ENCODE results near the gene ELP4.
A peak's percentile ranks its signal among the peaks of the same experiment; 100 is the strongest.
"Not testable (repeated sequence)": the region's sequence is repeated elsewhere in the genome, so short reads cannot be mapped to it uniquely, and the experiment has no call there.

Gene ELP4

DNA sequence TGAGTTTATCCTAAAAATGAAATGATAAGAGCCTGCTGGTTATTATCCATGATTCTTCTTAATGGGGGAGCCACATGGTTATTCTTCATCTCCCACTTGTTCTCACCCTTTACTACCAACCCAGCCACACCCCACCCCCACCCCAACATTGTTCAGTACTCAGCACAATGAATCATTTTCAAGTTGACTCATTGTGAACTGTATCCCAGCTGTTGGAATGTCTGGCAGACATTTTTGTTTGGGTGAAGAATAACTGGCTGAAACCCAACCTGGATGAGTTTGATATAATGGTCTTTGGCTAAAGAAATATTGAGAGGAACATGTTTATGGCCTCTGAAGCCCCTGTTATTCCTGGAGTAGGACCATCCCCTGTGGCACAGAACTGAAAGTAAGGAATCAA, 136.2 kb downstream of the ELP4 start:
- DNase-seq (ENCODE audit: low spot score) = peak; percentile 25

DNA sequence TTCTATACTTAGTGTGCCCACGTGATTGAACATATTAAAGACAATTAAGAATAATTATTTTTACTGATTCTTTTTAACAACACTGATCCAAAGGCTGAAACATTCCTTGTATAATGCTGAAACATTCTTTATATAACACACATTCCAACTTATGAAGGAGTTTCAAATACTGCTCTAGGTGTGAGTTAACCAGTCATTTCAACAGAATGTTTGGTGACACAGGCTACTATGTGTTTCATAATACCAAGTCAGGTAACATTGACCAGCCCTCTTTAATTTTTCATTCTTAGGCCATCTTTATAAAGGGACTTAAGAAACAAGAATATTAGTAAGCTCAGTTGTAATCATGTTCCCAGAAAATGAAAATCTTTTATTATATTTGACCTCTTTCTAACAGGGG, 136.6 kb downstream of the ELP4 start:
- DNase-seq (ENCODE audit: low spot score) = no peak

DNA sequence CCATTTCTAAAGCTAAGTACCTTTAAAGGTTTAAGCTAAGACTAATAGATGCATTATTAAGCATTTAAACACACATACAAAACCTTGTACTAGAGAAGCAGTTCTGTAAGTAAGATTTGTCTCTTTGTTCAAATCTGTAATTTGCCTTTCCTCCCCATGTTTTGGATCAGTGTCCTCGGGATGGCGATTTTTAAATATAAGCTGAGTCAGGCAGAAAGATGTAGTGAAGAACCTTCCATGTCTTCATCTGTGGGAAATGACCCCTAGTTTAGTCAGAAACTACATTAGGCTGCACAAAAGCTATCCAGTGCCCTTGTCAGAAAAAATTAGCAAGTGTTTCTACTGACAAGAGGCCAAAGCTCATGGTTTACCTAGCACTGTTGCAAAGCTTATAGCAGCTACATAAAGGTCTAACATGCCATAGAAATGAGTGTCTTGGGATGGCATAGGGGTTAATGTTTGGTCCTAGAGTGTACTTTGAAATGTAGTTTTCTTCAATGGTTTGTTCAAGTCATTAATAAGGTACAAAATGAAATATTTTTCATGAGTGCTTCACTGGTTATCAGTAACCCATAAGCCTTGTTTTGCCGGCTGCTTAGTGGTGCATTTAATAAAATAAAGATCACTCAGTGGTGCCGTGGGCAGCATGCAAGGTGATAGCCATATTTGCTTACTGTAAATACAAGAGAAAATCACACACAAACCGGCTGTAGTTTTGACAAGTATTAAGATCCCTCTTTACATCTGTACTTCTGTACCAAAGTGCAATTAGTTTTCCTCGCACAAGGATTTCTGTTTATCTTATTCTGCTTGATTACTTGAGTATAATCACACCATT, 139.8 kb downstream of the ELP4 start:
- DNase-seq (ENCODE audit: low spot score) = no peak

DNA sequence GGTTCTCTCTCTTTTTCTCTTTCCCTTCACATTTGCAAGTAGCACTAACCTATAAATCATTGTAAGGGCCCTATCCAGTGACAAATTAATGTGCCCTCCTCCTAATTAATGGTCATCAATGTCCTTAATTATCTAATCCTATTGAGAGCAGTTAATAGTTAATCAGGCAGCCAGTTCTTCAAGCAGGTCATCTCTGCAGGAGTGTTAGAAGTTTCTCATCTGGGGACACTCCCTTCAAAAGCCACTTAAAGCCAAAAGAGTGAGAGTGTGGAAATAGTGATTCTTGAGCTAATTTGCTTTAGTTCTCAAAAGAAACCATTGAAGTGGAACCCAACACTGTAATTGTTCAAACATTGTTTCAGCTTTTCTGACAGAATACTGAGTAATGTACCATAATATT, 141.6 kb downstream of the ELP4 start:
- no peak for DNase-seq (ENCODE audit: low spot score)

DNA sequence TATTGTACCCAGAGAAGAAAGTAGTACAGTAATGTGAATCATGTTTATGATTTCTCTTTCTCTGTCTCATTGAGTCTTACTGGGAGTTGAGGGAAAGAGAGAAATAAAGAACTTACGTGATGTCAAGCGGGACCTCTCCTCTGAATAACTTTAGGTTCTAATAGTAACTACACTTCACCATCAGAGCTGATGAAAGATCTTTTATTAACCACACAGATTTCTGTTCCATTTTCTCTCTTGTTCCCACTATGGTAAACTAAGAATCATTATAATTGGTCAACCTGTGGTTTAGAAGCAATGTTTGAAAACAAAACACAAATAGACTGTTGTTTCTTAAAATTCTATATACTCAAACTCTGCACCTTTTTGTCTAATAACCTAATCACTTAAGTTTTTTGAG, 142.3 kb downstream of the ELP4 start:
- DNase-seq (ENCODE audit: low spot score) = no peak

DNA sequence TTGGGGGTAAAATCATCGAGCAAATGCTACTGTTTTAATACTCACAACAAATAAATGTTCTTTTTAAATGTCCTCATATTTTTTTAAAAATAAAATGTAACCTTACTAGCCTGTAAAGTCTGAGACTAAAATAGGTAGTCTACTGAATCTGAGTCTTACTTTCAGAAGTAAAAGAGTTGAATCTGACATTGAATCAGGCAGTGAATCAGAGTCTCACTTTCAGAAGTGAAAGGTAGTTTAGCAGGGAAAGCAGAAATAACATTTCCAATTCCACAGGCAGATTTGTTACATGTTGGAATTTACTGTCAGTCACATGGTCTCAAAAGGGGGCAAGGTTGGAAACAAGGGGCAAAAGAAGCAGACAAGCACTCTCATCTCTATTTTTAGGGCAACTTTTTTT, 143.0 kb downstream of the ELP4 start:
- no peak for DNase-seq (ENCODE audit: low spot score)

GRCh38 chr11:31655483-31655882, 145.9 kb downstream of the ELP4 start:
- peak; percentile 32 for DNase-seq (ENCODE audit: low spot score)

GRCh38 chr11:31656051-31656450, 146.5 kb downstream of the ELP4 start:
- no peak for DNase-seq (ENCODE audit: low spot score)

DNA sequence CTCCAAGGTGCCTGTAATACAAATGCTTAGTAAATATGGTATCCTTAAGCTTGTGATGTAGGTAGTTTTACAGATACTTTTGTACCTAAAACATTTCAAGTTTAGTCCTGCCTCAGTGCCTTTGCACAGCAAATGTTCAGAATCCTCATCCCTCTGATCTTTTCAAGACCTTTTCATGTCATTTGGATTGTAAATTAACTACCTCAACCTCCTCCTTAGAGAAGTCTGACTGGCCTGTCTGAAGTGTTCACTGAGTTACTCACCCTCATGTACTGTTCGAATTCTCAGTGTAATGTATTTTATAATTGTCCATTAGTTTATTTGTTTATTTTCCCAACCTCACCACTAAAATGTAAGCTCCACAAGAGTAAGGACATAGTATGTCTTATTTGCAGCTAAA, 147.5 kb downstream of the ELP4 start:
- DNase-seq (ENCODE audit: low spot score) = no peak

GRCh38 chr11:31664129-31664528, 154.6 kb downstream of the ELP4 start:
- no peak for DNase-seq (ENCODE audit: low spot score)

DNA sequence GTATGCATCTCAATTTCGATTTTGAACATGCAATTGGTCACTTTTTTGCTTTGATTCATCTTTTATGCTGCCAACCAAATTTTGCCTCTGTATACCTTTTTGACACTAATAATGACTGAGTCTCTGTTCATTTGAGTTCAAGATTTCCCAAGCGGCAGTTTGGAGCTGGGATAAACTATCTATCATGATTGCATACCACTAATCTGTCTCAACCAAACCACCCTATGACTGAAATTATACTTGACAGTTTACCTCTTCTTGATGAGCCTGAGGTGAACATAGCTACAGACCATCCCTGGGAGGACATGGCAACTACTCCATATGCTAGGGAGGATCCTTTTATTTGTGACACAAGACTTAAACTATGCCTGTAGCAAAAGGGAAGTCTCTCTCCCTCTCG, 155.4 kb downstream of the ELP4 start:
- DNase-seq (ENCODE audit: low spot score) = no peak

- no peak for DNase-seq (ENCODE audit: low spot score)
Measured at GRCh38 chr11:31671681-31672080, 162.1 kb downstream of the ELP4 start.

- not testable (repeated sequence) for DNase-seq (ENCODE audit: low spot score)
Measured at GRCh38 chr11:31673108-31673507, 163.5 kb downstream of the ELP4 start.

GRCh38 chr11:31676280-31676982, 166.9 kb downstream of the ELP4 start:
- DNase-seq (ENCODE audit: low spot score) = no peak

- DNase-seq (ENCODE audit: low spot score) = no peak
Measured at GRCh38 chr11:31680770-31681169, 171.2 kb downstream of the ELP4 start.

DNA sequence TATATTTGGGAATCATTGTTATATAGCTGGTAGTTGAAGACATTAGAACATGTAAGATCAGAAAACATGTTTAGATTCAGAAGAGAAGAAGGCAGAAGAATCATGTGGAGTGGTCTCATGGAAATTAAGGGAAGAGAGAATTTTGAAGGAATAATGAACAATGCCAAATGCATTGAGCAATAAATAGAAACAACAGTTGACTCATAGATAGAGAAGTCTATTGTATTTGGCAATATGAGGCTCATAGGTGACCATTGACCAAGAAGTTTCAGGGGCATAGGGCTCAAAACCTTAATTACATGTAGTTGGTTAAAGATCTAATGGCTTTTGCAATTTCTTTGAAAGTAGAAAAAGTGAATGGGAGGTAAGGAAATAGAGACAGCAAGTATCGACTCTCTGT, 177.7 kb downstream of the ELP4 start:
- no peak for DNase-seq (ENCODE audit: low spot score)

GRCh38 chr11:31687861-31688260, 178.3 kb downstream of the ELP4 start:
- no peak for DNase-seq (ENCODE audit: low spot score)

DNA sequence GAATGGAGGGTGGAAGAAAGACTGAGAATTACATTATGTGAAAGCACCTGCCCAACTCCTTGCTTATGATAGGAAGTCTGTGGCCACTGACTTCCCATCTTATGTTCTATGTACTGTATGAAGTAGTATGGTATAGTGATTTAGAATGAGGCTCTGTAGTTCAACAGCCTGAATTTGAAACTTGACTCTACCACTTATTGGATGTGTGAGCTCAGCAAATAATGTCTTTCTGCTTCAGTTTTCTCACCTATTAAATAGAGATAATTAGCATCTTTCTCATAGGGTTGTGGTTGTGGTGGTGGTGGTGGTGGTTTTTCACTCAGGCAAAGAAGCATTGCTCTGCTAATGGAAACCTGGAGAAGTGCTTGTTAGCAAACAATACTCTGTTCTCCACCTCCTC, 180.0 kb downstream of the ELP4 start:
- DNase-seq (ENCODE audit: low spot score) = no peak

- DNase-seq (ENCODE audit: low spot score) = peak; percentile 11
Measured at GRCh38 chr11:31690041-31690440, 180.5 kb downstream of the ELP4 start.

DNA sequence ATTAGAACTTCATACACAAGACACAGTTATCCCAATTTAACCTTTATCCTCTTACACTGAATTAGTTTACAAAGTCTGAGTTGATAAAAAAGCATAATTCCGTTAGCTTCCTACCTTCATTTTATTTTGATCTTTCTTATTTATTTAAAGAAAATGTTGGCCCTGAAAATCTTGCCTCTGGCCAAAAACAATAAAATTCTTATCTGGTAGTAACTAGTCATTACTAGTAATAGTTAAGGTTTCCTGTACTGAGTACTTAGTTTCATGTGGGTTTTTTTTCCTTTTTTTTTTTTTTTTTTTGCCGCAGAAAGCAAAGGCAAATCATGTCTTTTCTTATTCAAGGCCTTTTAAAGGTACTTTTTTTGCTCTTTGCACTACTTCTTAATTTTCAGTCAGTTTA, 180.9 kb downstream of the ELP4 start:
- DNase-seq (ENCODE audit: low spot score) = no peak

DNA sequence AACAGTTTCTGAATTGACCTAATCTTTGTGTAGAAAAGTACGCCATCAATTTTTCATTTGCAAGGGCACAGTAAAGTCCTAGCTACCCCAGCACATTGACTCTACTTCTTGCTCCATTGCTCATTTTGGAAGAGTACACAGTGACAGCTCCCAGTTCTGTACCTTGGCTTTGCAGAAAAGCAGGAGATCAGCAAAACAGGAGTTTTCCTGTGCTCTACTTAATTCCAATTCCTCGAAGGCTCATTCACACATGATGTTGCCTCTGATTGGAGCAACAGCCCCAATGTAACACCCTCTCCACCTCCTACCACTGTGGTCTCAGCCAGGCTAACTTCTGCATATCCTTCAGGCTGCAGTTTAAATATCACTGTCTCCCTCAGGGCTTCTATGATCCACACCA, 182.9 kb downstream of the ELP4 start:
- DNase-seq (ENCODE audit: low spot score) = no peak

DNA sequence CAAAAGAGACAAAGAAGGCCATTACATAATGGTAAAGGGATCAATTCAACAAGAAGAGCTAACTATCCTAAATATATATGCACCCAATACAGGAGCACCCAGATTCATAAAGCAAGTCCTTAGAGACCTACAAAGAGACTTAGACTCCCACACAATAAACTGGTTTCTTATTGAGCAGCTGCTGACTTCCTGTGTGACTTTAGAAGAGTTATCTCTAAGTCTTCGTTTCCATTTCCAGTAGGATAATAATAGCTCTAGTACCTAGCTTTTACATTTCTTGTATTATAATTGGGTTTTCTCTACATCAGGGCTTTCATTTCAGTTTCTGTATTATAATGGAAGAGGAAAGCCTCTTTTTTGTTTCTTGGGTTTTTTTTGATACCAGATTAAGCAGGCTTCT, 187.5 kb downstream of the ELP4 start:
- DNase-seq (ENCODE audit: low spot score) = not testable (repeated sequence)

GRCh38 chr11:31699066-31699465, 189.5 kb downstream of the ELP4 start:
- DNase-seq (ENCODE audit: low spot score) = no peak

DNA sequence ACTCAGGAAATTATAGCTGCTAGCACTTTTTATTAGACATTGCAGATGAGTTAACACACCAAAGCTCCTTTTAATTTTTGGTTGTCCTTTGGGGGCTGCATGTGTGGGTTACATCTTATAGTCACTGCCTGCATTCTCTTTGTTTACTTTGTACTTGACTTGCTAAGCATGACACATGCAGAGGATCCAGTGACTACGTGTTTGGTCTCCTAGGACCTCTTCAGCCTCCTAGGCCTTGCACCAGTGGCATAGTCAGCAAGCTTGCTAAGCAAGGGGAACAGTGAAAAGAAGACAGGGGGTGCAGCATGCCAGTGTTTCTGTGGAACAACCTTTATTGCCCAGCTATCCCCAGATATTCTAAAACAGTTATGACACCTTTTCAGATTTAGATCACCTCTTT, 193.4 kb downstream of the ELP4 start:
- peak; percentile 5 for DNase-seq (ENCODE audit: low spot score)
